PFSK-1 (cell line): ENCODE measurements around the gene CEMIP2.

ENCODE experiments used
- FOXP2 ChIP-seq: optimal IDR thresholded peaks from 2 replicates; pipeline ENCODE3; 2011; ENCODE audit warnings: borderline replicate concordance, control low read depth, inconsistent platforms; ENCODE audit not compliant: insufficient read depth; ENCODE audit errors: extremely low read length, extremely low read depth
- POLR2AphosphoS5 ChIP-seq: IDR thresholded peaks from 2 replicates; pipeline ENCODE4 v1.6.1; 2012; ENCODE audit warnings: low read depth, mild to moderate bottlenecking, control low read depth, low read length, moderate library complexity
- REST ChIP-seq, 2 experiments: IDR thresholded peaks; 2 replicates each; pipeline versions ENCODE4 v1.6.1 to v1.8.0; 2011 to 2012; ENCODE audit warnings: low read depth in 2 of 2, low read length in 2 of 2, control low read depth in 1 of 2, inconsistent platforms in 1 of 2, mild to moderate bottlenecking in 1 of 2, moderate library complexity in 1 of 2; ENCODE audit not compliant: insufficient read depth in 1 of 2
- SIN3A ChIP-seq: IDR thresholded peaks from 2 replicates; pipeline ENCODE4 v1.6.1; 2012; ENCODE audit warnings: mild to moderate bottlenecking, low read length, moderate library complexity, borderline replicate concordance; ENCODE audit not compliant: insufficient read depth
- TAF1 ChIP-seq: IDR thresholded peaks from 2 replicates; pipeline ENCODE4 v1.6.1; 2012; ENCODE audit warnings: low read length, control low read depth, borderline replicate concordance; ENCODE audit not compliant: insufficient read depth

CEMIP2 gene

GRCh38 chr9:71655141-71655540, 113.2 kb downstream of the CEMIP2 start:
- no peak for TF ChIP-seq TAF1
- TF ChIP-seq REST (IDR thresholded peaks at IDR 0.05; ENCODE audit: insufficient read depth in 1 of 2, low read depth in 2 of 2, low read length in 2 of 2): no peak
- no peak for TF ChIP-seq POLR2AphosphoS5
- TF ChIP-seq SIN3A: no peak
- no peak for TF ChIP-seq FOXP2

GRCh38 chr9:71652480-71652879, 115.8 kb downstream of the CEMIP2 start:
- TF ChIP-seq FOXP2: no peak
- no peak for TF ChIP-seq TAF1
- TF ChIP-seq SIN3A: no peak
- no peak for TF ChIP-seq REST (IDR thresholded peaks at IDR 0.05; ENCODE audit: insufficient read depth in 1 of 2, low read depth in 2 of 2, low read length in 2 of 2)
- TF ChIP-seq POLR2AphosphoS5: no peak

GRCh38 chr9:71648453-71648852, 119.9 kb downstream of the CEMIP2 start:
- TF ChIP-seq FOXP2 (no peak), REST (IDR thresholded peaks at IDR 0.05; ENCODE audit: insufficient read depth in 1 of 2, low read depth in 2 of 2, low read length in 2 of 2) (no peak), POLR2AphosphoS5 (no peak), SIN3A (no peak), TAF1 (no peak)

GRCh38 chr9:71647094-71647591, 121.2 kb downstream of the CEMIP2 start:
- TF ChIP-seq POLR2AphosphoS5 (no peak), SIN3A (no peak), FOXP2 (no peak), TAF1 (no peak), REST (IDR thresholded peaks at IDR 0.05; ENCODE audit: insufficient read depth in 1 of 2, low read depth in 2 of 2, low read length in 2 of 2) (0 out of 4 replicates have a peak, but pooled peaks of 1 of the 2 experiments have one; percentile 46)

GRCh38 chr9:71646131-71646530, 122.2 kb downstream of the CEMIP2 start:
- no peak for TF ChIP-seq TAF1
